HepG2 (cell line): Measurements from ENCODE around the gene COPA. TPM values are rescaled to one million over a fixed set of nuclear protein-coding genes. Genes with fewer than 3 reads are reported as not detected.
A peak's percentile ranks its signal among the peaks of the same experiment; 100 is the strongest.

Experiments used
- ATAC-seq: fragments of 200-7000 bp; cut with Tn5 transposase; 3 replicates; pipeline ENCODE4 v1.9.1; 2020; ENCODE audit warnings: mild to moderate bottlenecking, moderate library complexity
- BruUV-seq: library from RNA; stranded (reverse); fragments of 400-500 nt; replicated peaks from 2 replicates; lab custom pipeline; 2021; lab: Mats Ljungman, UMichigan
- CTCF ChIA-PET: fragments of 300-600 bp; formaldehyde crosslinking; extraction: SDS; loops from one replicate; lab custom pipeline; 2021; ENCODE audit warnings: low total read pairs, inconsistent platforms, low intra/inter-chr PET ratio; lab: Yijun Ruan, JAX
- POLR2A ChIA-PET: fragments of 350-600 bp; sonication (Branson Sonifier 250); formaldehyde crosslinking; loops from one replicate; lab custom pipeline; 2020; ENCODE audit warnings: antibody characterized with exemption, inconsistent platforms; lab: Yijun Ruan, JAX
- DNase-seq: peaks from one replicate; pipeline ENCODE4 v3.0.0-alpha.2; 2015; ENCODE audit warnings: low spot score
- FAIRE-seq: peaks from 3 replicates; lab custom pipeline; 2011; peaks lifted over from hg19 to GRCh38; lab: Jason Lieb, UNC
- H2AFZ ChIP-seq: one replicate; pipeline ENCODE4 v1.6.1; 2011; ENCODE audit warnings: low read length, inconsistent platforms
- H3K27ac ChIP-seq: fragments of 300-600 bp; 3 replicates; pipeline ENCODE4 v1.8.0; 2011; ENCODE audit warnings: mixed run types, mild to moderate bottlenecking, mixed read lengths, low read length, inconsistent platforms; ENCODE audit not compliant: insufficient read depth; ENCODE audit errors: extremely low read length
- H3K27me3 ChIP-seq, 2 experiments: fragments of 200-600 bp in 1 of 2; 2 replicates in 1 of 2; 3 replicates in 1 of 2; pipeline versions ENCODE4 v1.6.0 to v1.8.0; 2011; ENCODE audit warnings: low read length in 2 of 2, mild to moderate bottlenecking in 2 of 2, moderate library complexity in 2 of 2, inconsistent platforms in 1 of 2; ENCODE audit not compliant: insufficient read depth in 2 of 2, control insufficient read depth in 1 of 2
- H3K36me3 ChIP-seq, 2 experiments: fragments of 200-600 bp in 1 of 2; replicated peaks in 1 of 2; 2 replicates in 1 of 2; 3 replicates in 1 of 2; pipeline versions ENCODE4 v1.5.1 to v1.8.0; 2011; ENCODE audit warnings: low read length in 2 of 2, inconsistent platforms in 1 of 2; ENCODE audit not compliant: insufficient read depth in 2 of 2, control insufficient read depth in 1 of 2
- H3K4me1 ChIP-seq: 2 replicates; pipeline ENCODE4 v1.5.1; 2012; ENCODE audit warnings: low read length, inconsistent platforms; ENCODE audit not compliant: insufficient read depth
- H3K4me2 ChIP-seq: 2 replicates; pipeline ENCODE4 v1.6.0; 2011; ENCODE audit warnings: low read depth, low read length, inconsistent platforms
- H3K4me3 ChIP-seq, 3 experiments: fragments of 200-600 bp in 1 of 3; sonication (generic), shearing (Covaris generic) in 1 of 3; replicated peaks in 1 of 3; 2 replicates each; pipeline ENCODE4 v1.5.1; 2011 to 2016; ENCODE audit warnings: low read length in 3 of 3, inconsistent platforms in 2 of 3, low read depth in 2 of 3, mild to moderate bottlenecking in 2 of 3, control low read depth in 1 of 3, mixed read lengths in 1 of 3; ENCODE audit not compliant: insufficient read depth in 1 of 3
- H3K79me2 ChIP-seq: one replicate; pipeline ENCODE4 v1.6.1; 2011; ENCODE audit warnings: low read length, inconsistent platforms; ENCODE audit not compliant: insufficient read depth
- H3K9ac ChIP-seq: 2 replicates; pipeline ENCODE4 v1.6.0; 2011; ENCODE audit warnings: mild to moderate bottlenecking, low read depth, low read length, inconsistent platforms; ENCODE audit not compliant: insufficient read depth
- H3K9me3 ChIP-seq: 2 replicates; pipeline ENCODE4 v1.5.1; 2012; ENCODE audit warnings: mild to moderate bottlenecking, low read length
- H4K20me1 ChIP-seq: 2 replicates; pipeline ENCODE4 v1.6.0; 2011; ENCODE audit warnings: inconsistent platforms, mild to moderate bottlenecking, low read length, moderate library complexity; ENCODE audit not compliant: insufficient read depth
- FUBP1 ChIP-seq: sonication (generic); formaldehyde crosslinking; IDR thresholded peaks from 2 replicates; pipeline ENCODE4 v1.5.1; 2020; ENCODE audit warnings: missing genetic modification reagents, mild to moderate bottlenecking, borderline replicate concordance
- HNF4A ChIP-seq: sonication (generic); formaldehyde crosslinking; IDR thresholded peaks from 2 replicates; pipeline ENCODE4 v1.4.0; 2020; ENCODE audit warnings: missing genetic modification reagents
- PHF21A ChIP-seq: sonication (generic); formaldehyde crosslinking; IDR thresholded peaks from 2 replicates; pipeline ENCODE4 v1.5.0; 2020; ENCODE audit warnings: mild to moderate bottlenecking, missing genetic modification reagents
- SCMH1 ChIP-seq: sonication (generic); formaldehyde crosslinking; IDR thresholded peaks from 2 replicates; pipeline ENCODE4 v1.9.0; 2021; ENCODE audit warnings: missing genetic modification reagents, mild to moderate bottlenecking, borderline replicate concordance
- ZNF263 ChIP-seq: sonication (generic); formaldehyde crosslinking; IDR thresholded peaks from 2 replicates; pipeline ENCODE4 v1.4.0; 2020; ENCODE audit warnings: missing genetic modification reagents
- WGBS: methylation state at CpG from one replicate; pipeline ENCODE4 v1.1.6; 2017; ENCODE audit warnings: low lambda C conversion rate; 5-methylcytosine and 5-hydroxymethylcytosine counted together
- in situ Hi-C: cut with HindIII; loops from 2 replicates; pipeline ENCODE4 v1.10.0; 2017; ENCODE audit warnings: low pct_unique_long_range_greater_than_20kb; ENCODE audit not compliant: extremely low pct_ligation_motif_present
- intact Hi-C: fragments of 100-400 bp; cut with micrococcal nuclease; formaldehyde crosslinking; loops from one replicate; pipeline ENCODE4 v1.10.0; 2022; ENCODE audit not compliant: unreplicated experiment
- polyA plus RNA-seq, 8 experiments: library from polyadenylated mRNA; depleted of rRNA in 3 of 8; stranded (reverse) in 7 of 8; unstranded in 1 of 8; fragments of >200 nt; fragmentation: Illumina TruSeq in 4 of 8; extraction: Trizol in 4 of 8; gene quantifications; 2 replicates each; pipeline versions ENCODE4 v1.2.1 to v1.2.3, GENCODE V29; 2011 to 2016; ENCODE audit warnings: low read depth in 4 of 8, missing spikeins in 1 of 8, mixed read lengths in 1 of 8; ENCODE audit not compliant: insufficient read depth in 1 of 8
- total RNA-seq, 5 experiments: library from RNA; depleted of rRNA; stranded (reverse); fragments of >200 nt; fragmentation: Illumina TruSeq; extraction: Trizol; gene quantifications; 2 replicates each; pipeline ENCODE4 v1.2.3, GENCODE V29; 2016; ENCODE audit warnings: low read depth in 1 of 5
- TF ChIP-seq, protein P1 (sequence below): sonication (generic); formaldehyde crosslinking; IDR thresholded peaks from 2 replicates; pipeline ENCODE4 v1.5.0; 2020; ENCODE audit warnings: mild to moderate bottlenecking, missing genetic modification reagents, borderline replicate concordance
- TF ChIP-seq, protein P2 (sequence below): sonication (generic); formaldehyde crosslinking; IDR thresholded peaks from 2 replicates; pipeline ENCODE4 v1.4.0; 2020; ENCODE audit warnings: mild to moderate bottlenecking, missing genetic modification reagents

The COPA gene
- total and polyA plus RNA-seq, 2 of the 13 experiments (the other 11 are each of a cell fraction or from before 2014, with no cell fraction given): 160 to 197 TPM

- no peaks in the 10 kb centered on the region for H3K9me3 ChIP-seq
- no peak overlapping the region for H3K9ac ChIP-seq
- BruUV-seq: no TSS peak
- intact Hi-C loops: no loop called here
- WGBS: 19% methylated on average over 4 of the region's 4 CpGs
- ChIA-PET POLR2A (no interaction called here), CTCF (no interaction called here)
- in situ Hi-C loops: no loop called here
- no peak overlapping the region for H3K4me3 ChIP-seq
- ATAC-seq (no peak), DNase-seq (no peak), FAIRE-seq (no peak)
- no peak overlapping the region for H3K4me2 ChIP-seq
- H3K36me3 ChIP-seq: no peaks in the 10 kb centered on the region
- H3K4me1 ChIP-seq: peaks cover 9% of the 10 kb centered on the region
- H3K79me2 ChIP-seq: no peaks in the 10 kb centered on the region
- no peak overlapping the region for H2AFZ ChIP-seq
- H4K20me1 ChIP-seq: no peaks in the 10 kb centered on the region
- H3K27ac ChIP-seq: no peak overlapping the region
- no peaks in the 10 kb centered on the region for H3K27me3 ChIP-seq
- TF ChIP-seq, protein P1, sequence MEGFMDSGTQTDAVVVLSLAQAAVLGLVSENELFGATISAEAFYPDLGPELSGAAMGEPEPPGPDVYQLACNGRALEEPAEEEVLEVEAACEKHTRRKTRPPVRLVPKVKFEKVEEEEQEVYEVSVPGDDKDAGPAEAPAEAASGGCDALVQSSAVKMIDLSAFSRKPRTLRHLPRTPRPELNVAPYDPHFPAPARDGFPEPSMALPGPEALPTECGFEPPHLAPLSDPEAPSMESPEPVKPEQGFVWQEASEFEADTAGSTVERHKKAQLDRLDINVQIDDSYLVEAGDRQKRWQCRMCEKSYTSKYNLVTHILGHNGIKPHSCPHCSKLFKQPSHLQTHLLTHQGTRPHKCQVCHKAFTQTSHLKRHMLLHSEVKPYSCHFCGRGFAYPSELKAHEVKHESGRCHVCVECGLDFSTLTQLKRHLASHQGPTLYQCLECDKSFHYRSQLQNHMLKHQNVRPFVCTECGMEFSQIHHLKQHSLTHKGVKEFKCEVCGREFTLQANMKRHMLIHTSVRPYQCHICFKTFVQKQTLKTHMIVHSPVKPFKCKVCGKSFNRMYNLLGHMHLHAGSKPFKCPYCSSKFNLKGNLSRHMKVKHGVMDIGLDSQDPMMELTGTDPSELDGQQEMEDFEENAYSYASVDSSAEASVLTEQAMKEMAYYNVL: no peak
- peak; percentile 92 for TF ChIP-seq ZNF263
- TF ChIP-seq HNF4A: 0 out of 2 replicates have a peak, but pooled peaks have one; percentile 15
These were observed 24.5 kb upstream of the COPA start for GRCh38 chr1:160367516-160367900.

DNA sequence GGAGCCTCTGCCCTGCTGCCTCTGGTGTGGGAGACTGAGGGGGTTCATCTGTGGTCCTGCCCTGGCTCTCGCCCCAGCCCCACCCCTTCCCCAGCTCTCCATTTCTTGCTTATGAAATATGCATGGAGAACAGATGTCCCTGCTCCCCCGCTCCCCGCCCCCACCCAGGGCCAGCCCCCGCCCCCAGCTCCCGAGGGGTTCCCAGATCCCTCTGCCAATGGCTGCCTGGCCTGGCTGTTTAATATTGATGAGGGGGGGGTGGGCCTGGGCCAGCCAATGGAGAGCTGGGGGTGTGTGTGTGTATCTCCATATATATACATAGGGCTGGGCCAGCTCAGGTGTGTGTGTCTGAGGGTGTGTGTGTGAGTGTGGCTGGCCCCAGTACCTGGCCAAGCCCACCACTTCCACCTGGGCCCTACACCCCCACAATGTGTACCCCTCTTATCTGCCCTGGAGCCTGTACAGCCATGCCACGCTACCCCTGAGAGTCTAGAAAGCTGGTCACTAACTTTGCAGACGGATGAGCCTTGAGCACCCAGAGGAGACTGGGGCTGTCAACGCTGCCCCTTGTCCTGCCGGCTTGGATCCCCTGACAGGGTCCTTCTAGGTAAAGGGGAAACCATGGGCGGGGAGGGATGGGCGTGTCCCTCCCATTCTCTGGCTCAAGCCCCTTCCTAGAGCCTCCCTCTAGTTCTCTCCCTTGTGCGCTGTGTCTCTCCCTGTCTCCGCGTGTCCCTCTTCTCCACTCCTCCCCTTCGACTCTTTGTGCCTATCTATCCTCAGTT lies 23.9 kb upstream of the COPA start, which contains the start of gene NHLH1:
TSS of gene NHLH1 (plus strand) at position 341 of the 785 bp plus-strand sequence. CDS start 3,661 bp downstream, outside the sequence.
- H2AFZ ChIP-seq: no peak within 1 kb of the TSS
- ATAC-seq (peak; percentile 30), FAIRE-seq (no peak), DNase-seq (no peak)
- in situ Hi-C loops (no loop called here), intact Hi-C loops (no loop called here)
- H3K9ac ChIP-seq: no peak within 1 kb of the TSS
- H3K79me2 ChIP-seq: no peaks in the 10 kb centered on the region
- peaks cover 9% of the 10 kb centered on the region for H3K4me1 ChIP-seq
- H3K27ac ChIP-seq: no peak within 1 kb of the TSS
- H4K20me1 ChIP-seq: no peaks in the 10 kb centered on the region
- no peak within 1 kb of the TSS for H3K4me3 ChIP-seq
- WGBS: 41% methylated on average over 10 of the region's 15 CpGs
- H3K9me3 ChIP-seq: no peaks in the 10 kb centered on the region
- BruUV-seq: no TSS peak
- ChIA-PET POLR2A (no interaction called here), CTCF (no interaction called here)
- no peak within 1 kb of the TSS for H3K4me2 ChIP-seq
- H3K36me3 ChIP-seq: no peaks in the 10 kb centered on the region
- H3K27me3 ChIP-seq: no peaks in the 10 kb centered on the region
- TF ChIP-seq, protein P2, sequence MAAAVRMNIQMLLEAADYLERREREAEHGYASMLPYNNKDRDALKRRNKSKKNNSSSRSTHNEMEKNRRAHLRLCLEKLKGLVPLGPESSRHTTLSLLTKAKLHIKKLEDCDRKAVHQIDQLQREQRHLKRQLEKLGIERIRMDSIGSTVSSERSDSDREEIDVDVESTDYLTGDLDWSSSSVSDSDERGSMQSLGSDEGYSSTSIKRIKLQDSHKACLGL (CRISPR knock-in tag): no peak
- TF ChIP-seq FUBP1 (CRISPR knock-in tag) (no peak), SCMH1 (CRISPR knock-in tag) (no peak), PHF21A (no peak)
